HEK293 (cell line): ENCODE data around the gene FGD5.

Experiments
- TCF7L2 ChIP-seq: IDR thresholded peaks from 2 replicates; pipeline ENCODE4 v1.6.1; 2011; ENCODE audit warnings: low read depth, mild to moderate bottlenecking, inconsistent platforms, low read length, moderate library complexity, borderline replicate concordance
- ZNF670 ChIP-seq: fragments of 450-650 bp; formaldehyde crosslinking; IDR thresholded peaks from 2 replicates; pipeline ENCODE4 v1.5.1; 2016; ENCODE audit warnings: missing biosample characterization, missing genetic modification characterization, low read depth

- TF ChIP-seq TCF7L2 (no peak), ZNF670 (tag by site-specific recombination) (no peak)
These were observed 45.5 kb upstream of the FGD5 start for GRCh38 chr3:14773281-14773680.
